Measurements from ENCODE around the gene NELFA.

NELFA gene

GRCh38 chr4:2008921-2009650 lies at the start of gene NELFA:
NELFA (minus strand) TSS chr4:2008974; CDS start chr4:2008959, 15 bp downstream.
- FAIRE-seq (peak; percentile 87), DNase-seq (ENCODE audit: insufficient read length, low spot score) (peak; percentile 88)

GRCh38 chr4:2057382-2058065 lies 48.8 kb upstream of the NELFA start:
- no peak for FAIRE-seq
- no peak for DNase-seq (ENCODE audit: insufficient read length, low spot score)

GRCh38 chr4:2054217-2054616 lies 45.4 kb upstream of the NELFA start:
- no peak for DNase-seq (ENCODE audit: insufficient read length, low spot score)
- no peak for FAIRE-seq

GRCh38 chr4:2051086-2051485 lies 42.3 kb upstream of the NELFA start:
- no peak for DNase-seq (ENCODE audit: insufficient read length, low spot score)
- no peak for FAIRE-seq

GRCh38 chr4:2049811-2050210 lies 41.0 kb upstream of the NELFA start:
- no peak for FAIRE-seq
- DNase-seq (ENCODE audit: insufficient read length, low spot score) = no peak

GRCh38 chr4:2049381-2049780 lies 40.6 kb upstream of the NELFA start:
- no peak for FAIRE-seq
- no peak for DNase-seq (ENCODE audit: insufficient read length, low spot score)

- no peak for FAIRE-seq
- no peak for DNase-seq (ENCODE audit: insufficient read length, low spot score)
Observed at GRCh38 chr4:2048831-2049230, 40.1 kb upstream of the NELFA start.

- no peak for DNase-seq (ENCODE audit: insufficient read length, low spot score)
- no peak for FAIRE-seq
Observed at GRCh38 chr4:2047781-2048581, 39.2 kb upstream of the NELFA start.

- DNase-seq (ENCODE audit: insufficient read length, low spot score) = no peak
- no peak for FAIRE-seq
Observed at GRCh38 chr4:2047031-2047660, 38.4 kb upstream of the NELFA start.

- FAIRE-seq = no peak
- no peak for DNase-seq (ENCODE audit: insufficient read length, low spot score)
Observed at GRCh38 chr4:2046031-2046961, 37.5 kb upstream of the NELFA start.

GRCh38 chr4:2045518-2045951 lies 36.8 kb upstream of the NELFA start:
- FAIRE-seq (no peak), DNase-seq (ENCODE audit: insufficient read length, low spot score) (no peak)

- FAIRE-seq = no peak
Observed at GRCh38 chr4:2044542-2045517, 36.1 kb upstream of the NELFA start.

GRCh38 chr4:2044119-2044485 lies 35.3 kb upstream of the NELFA start:
- DNase-seq (ENCODE audit: insufficient read length, low spot score) (no peak), FAIRE-seq (no peak)

More at GRCh38 chr4:2044542-2045517, 36.1 kb upstream of the NELFA start:
- no peak for DNase-seq (ENCODE audit: insufficient read length, low spot score)

- FAIRE-seq = no peak
- DNase-seq (ENCODE audit: insufficient read length, low spot score) = no peak
Observed at GRCh38 chr4:2043396-2044118, 34.8 kb upstream of the NELFA start.

- DNase-seq (ENCODE audit: insufficient read length, low spot score) (no peak), FAIRE-seq (no peak)
Observed at GRCh38 chr4:2042947-2043395, 34.2 kb upstream of the NELFA start.

- no peak for DNase-seq (ENCODE audit: insufficient read length, low spot score)
- no peak for FAIRE-seq
Observed at GRCh38 chr4:2042204-2042946, 33.6 kb upstream of the NELFA start.
